SK-N-SH (cell line): ENCODE results near the gene SLC32A1.

ENCODE experiments used
- CTCF ChIP-seq: fragments of 200-600 bp; sonication (generic); IDR thresholded peaks from 2 replicates; pipeline ENCODE4 v1.6.1; 2017; ENCODE audit warnings: antibody characterized with exemption, mild to moderate bottlenecking, moderate library complexity
- ELF1 ChIP-seq: IDR thresholded peaks from 2 replicates; pipeline ENCODE4 v1.4.0; 2012
- GABPA ChIP-seq: IDR thresholded peaks from 2 replicates; pipeline ENCODE4 v1.4.0; 2012; ENCODE audit warnings: low read depth, mild to moderate bottlenecking
- IRF3 ChIP-seq: fragments of 150-350 bp; IDR thresholded peaks from 2 replicates; pipeline ENCODE4 v1.6.1; 2016; ENCODE audit warnings: mild to moderate bottlenecking, low read depth, low read length
- JUND ChIP-seq: IDR thresholded peaks from 2 replicates; pipeline ENCODE4 v1.4.0; 2012
- RAD21 ChIP-seq: IDR thresholded peaks from 2 replicates; pipeline ENCODE4 v1.6.1; 2012; ENCODE audit warnings: mild to moderate bottlenecking, low read length
- REST ChIP-seq: IDR thresholded peaks from 2 replicates; pipeline ENCODE4 v1.6.1; 2012; ENCODE audit warnings: mild to moderate bottlenecking, low read depth, low read length, moderate library complexity
- TAF1 ChIP-seq: IDR thresholded peaks from 2 replicates; pipeline ENCODE4 v1.6.1; 2012; ENCODE audit warnings: low read depth, mild to moderate bottlenecking, low read length, moderate library complexity, borderline replicate concordance
- TCF12 ChIP-seq: IDR thresholded peaks from 2 replicates; pipeline ENCODE4 v1.4.0; 2012
- USF1 ChIP-seq: IDR thresholded peaks from 2 replicates; pipeline ENCODE4 v1.4.0; 2012; ENCODE audit warnings: low read depth, borderline replicate concordance
- USF2 ChIP-seq: fragments of 150-350 bp; IDR thresholded peaks from 2 replicates; pipeline ENCODE4 v1.6.1; 2017; ENCODE audit warnings: antibody characterized with exemption, low read length, low read depth, borderline replicate concordance
- YY1 ChIP-seq: IDR thresholded peaks from 2 replicates; pipeline ENCODE4 v1.4.0; 2012; ENCODE audit warnings: low read depth, mild to moderate bottlenecking

- TF ChIP-seq CTCF, result no peak
- no peak for TF ChIP-seq GABPA
- no peak for TF ChIP-seq TAF1
- no peak for TF ChIP-seq RAD21
- TF ChIP-seq USF2, result no peak
- TF ChIP-seq TCF12, result no peak
- TF ChIP-seq IRF3, result no peak
- no peak for TF ChIP-seq YY1
- no peak for TF ChIP-seq USF1
- no peak for TF ChIP-seq ELF1
- no peak for TF ChIP-seq REST
- TF ChIP-seq JUND, result no peak
Measured at GRCh38 chr20:38755324-38755910, 31.1 kb downstream of the SLC32A1 start.
